K562 (cell line): Measurements from ENCODE around the gene ABHD8. TPM values are rescaled to one million over a fixed set of nuclear protein-coding genes. Genes with fewer than 3 reads are reported as not detected.

Experiments used
- CBX1 ChIP-seq: sonication (generic); IDR thresholded peaks from 2 replicates; pipeline ENCODE4 v1.6.1; 2016; ENCODE audit warnings: antibody characterized with exemption, low read depth, mild to moderate bottlenecking
- CTCF ChIP-seq, 3 experiments: IDR thresholded peaks in 2 of 3; conservative IDR thresholded peaks in 1 of 3; 2 replicates each; pipeline ENCODE4 v1.5.1; 2011 to 2012; ENCODE audit warnings: low read length in 3 of 3, mild to moderate bottlenecking in 3 of 3, control low read depth in 2 of 3, improper control_type of control experiment in 1 of 3, inconsistent platforms in 1 of 3, low read depth in 1 of 3, mixed read lengths in 1 of 3, moderate library complexity in 1 of 3; ENCODE audit not compliant: insufficient read depth in 2 of 3
- E4F1 ChIP-seq: fragments of 250-450 bp; sonication (Bioruptor Pico); IDR thresholded peaks from 2 replicates; pipeline ENCODE4 v1.5.0; 2021; ENCODE audit warnings: mild to moderate bottlenecking, borderline replicate concordance
- MBD1 ChIP-seq: fragments of 250-450 bp; sonication (Bioruptor Pico); IDR thresholded peaks from 2 replicates; pipeline ENCODE4 v1.8.0; 2022; ENCODE audit warnings: inconsistent platforms
- MYC ChIP-seq, 2 experiments: fragments of 250-450 bp in 1 of 2; sonication (Bioruptor Pico) in 1 of 2; IDR thresholded peaks; 2 replicates each; pipeline versions ENCODE4 v1.5.1 to v1.6.1; 2012 to 2021; ENCODE audit warnings: low read depth in 2 of 2, borderline replicate concordance in 1 of 2, improper control_type of control experiment in 1 of 2, low read length in 1 of 2, mild to moderate bottlenecking in 1 of 2, moderate library complexity in 1 of 2
- NEUROD1 ChIP-seq: fragments of 150-350 bp; IDR thresholded peaks from 2 replicates; pipeline ENCODE4 v1.6.1; 2014; ENCODE audit warnings: borderline replicate concordance, low read length, low read depth; ENCODE audit not compliant: partially characterized antibody
- NFYB ChIP-seq: IDR thresholded peaks from 2 replicates; pipeline ENCODE4 v1.6.1; 2011; ENCODE audit warnings: mild to moderate bottlenecking, moderate library complexity; ENCODE audit not compliant: insufficient read length; ENCODE audit errors: extremely low read depth
- NRF1 ChIP-seq, 2 experiments: fragments of 450-650 bp; IDR thresholded peaks in 1 of 2; conservative IDR thresholded peaks in 1 of 2; 2 replicates each; pipeline ENCODE4 v1.6.1; 2014; ENCODE audit warnings: mild to moderate bottlenecking in 2 of 2
- PHB ChIP-seq: fragments of 250-450 bp; sonication (Bioruptor Pico); IDR thresholded peaks from 2 replicates; pipeline ENCODE4 v1.5.0; 2021
- POLR2G ChIP-seq: fragments of 200-400 bp; formaldehyde crosslinking; IDR thresholded peaks from 2 replicates; pipeline ENCODE4 v1.6.1; 2017; ENCODE audit warnings: low read depth, mild to moderate bottlenecking, antibody characterized with exemption, low read length, moderate library complexity
- SP1 ChIP-seq: sonication (generic); formaldehyde crosslinking; IDR thresholded peaks from 2 replicates; pipeline ENCODE4 v1.8.1; 2022; ENCODE audit warnings: mild to moderate bottlenecking, missing genetic modification reagents
- ZNF263 ChIP-seq: sonication (generic); formaldehyde crosslinking; IDR thresholded peaks from 2 replicates; pipeline ENCODE4 v1.8.0; 2022; ENCODE audit warnings: mild to moderate bottlenecking, missing genetic modification reagents, borderline replicate concordance
- ZNF707 ChIP-seq: fragments of 250-450 bp; sonication (Bioruptor Pico); conservative IDR thresholded peaks from 2 replicates; pipeline ENCODE4 v1.8.0; 2022; ENCODE audit warnings: inconsistent platforms, mild to moderate bottlenecking, moderate library complexity
- ZNF740 ChIP-seq, 3 experiments: fragments of 200-800 bp in 1 of 3; sonication (Bioruptor generic) in 1 of 3; sonication (generic) in 1 of 3; formaldehyde crosslinking in 1 of 3; IDR thresholded peaks; 2 replicates each; pipeline versions ENCODE4 v1.6.1 to v1.8.0; 2016 to 2022; ENCODE audit warnings: mild to moderate bottlenecking in 2 of 3, missing compliant biosample characterization in 2 of 3, missing genetic modification characterization in 2 of 3, missing genetic modification reagents in 1 of 3
- polyA plus RNA-seq, 8 experiments: library from polyadenylated mRNA; depleted of rRNA in 4 of 8; stranded (reverse) in 5 of 8; unstranded in 3 of 8; fragments of >200 nt; fragmentation: Nextera tagmentation in 2 of 8; fragmentation: Illumina TruSeq in 1 of 8; extraction: Ambion mirVana in 2 of 8; extraction: Trizol in 1 of 8; gene quantifications; 2 replicates each; pipeline versions ENCODE4 v1.2.1 to v1.2.3, GENCODE V29; 2011 to 2014; ENCODE audit warnings: inconsistent platforms in 1 of 8, missing spikeins in 1 of 8
- total RNA-seq, 7 experiments: library from RNA; depleted of rRNA in 6 of 7; stranded (reverse); fragments of >200 nt in 6 of 7; fragmentation: Illumina TruSeq in 2 of 7; extraction: Trizol in 2 of 7; gene quantifications; 2 replicates each; pipeline versions ENCODE4 v1.2.1 to v1.2.3, GENCODE V29; 2011 to 2021; ENCODE audit warnings: low replicate concordance in 1 of 7

The ABHD8 gene
- total and polyA plus RNA-seq, 9 of the 15 experiments (the other 6 are each of a cell fraction or from before 2014, with no cell fraction given): 0.04 to 6.6 (median 2.0) TPM; not detected in 1

GRCh38 chr19:17332677-17333581, 29.7 kb upstream of the ABHD8 start (continued):
- TF ChIP-seq E4F1 (no peak), CBX1 (peak; percentile 78; the same call in 1 of the 2 replicates), ZNF707 (no peak), CTCF (IDR thresholded peaks at IDR 0.05 in 2 of 3, conservative IDR thresholded peaks at IDR 0.05 in 1 of 3; ENCODE audit: insufficient read depth in 2 of 3, low read depth in 1 of 3, low read length in 3 of 3) (0 out of 6 replicates have a peak, but pooled peaks of 1 of the 3 experiments have one; percentile 1), NRF1 (conservative IDR thresholded peaks at IDR 0.05 in 1 of 2, IDR thresholded peaks at IDR 0.05 in 1 of 2) (peak; percentile 72 to 80), POLR2G (peak; percentile 63), ZNF263 (0 out of 2 replicates have a peak, but pooled peaks have one; percentile 9), MBD1 (CRISPR knock-in tag) (peak; percentile 76; the same call in 1 of the 2 replicates), NEUROD1 (peak; percentile 88), NFYB (peak; percentile 92), ZNF740 (CRISPR knock-in tag; IDR thresholded peaks at IDR 0.05) (peak; percentile 4), ZNF740 (tag; IDR thresholded peaks at IDR 0.05) (no peak), PHB (CRISPR knock-in tag) (no peak), MYC (IDR thresholded peaks at IDR 0.05; ENCODE audit: low read depth, low read length) (peak; percentile 42; the same call in 1 of the 2 replicates), MYC (CRISPR knock-in tag; IDR thresholded peaks at IDR 0.05; ENCODE audit: borderline replicate concordance, low read depth) (no peak), SP1 (peak; percentile 97)
